Measurements from ENCODE around the gene ZNF358.

DNA sequence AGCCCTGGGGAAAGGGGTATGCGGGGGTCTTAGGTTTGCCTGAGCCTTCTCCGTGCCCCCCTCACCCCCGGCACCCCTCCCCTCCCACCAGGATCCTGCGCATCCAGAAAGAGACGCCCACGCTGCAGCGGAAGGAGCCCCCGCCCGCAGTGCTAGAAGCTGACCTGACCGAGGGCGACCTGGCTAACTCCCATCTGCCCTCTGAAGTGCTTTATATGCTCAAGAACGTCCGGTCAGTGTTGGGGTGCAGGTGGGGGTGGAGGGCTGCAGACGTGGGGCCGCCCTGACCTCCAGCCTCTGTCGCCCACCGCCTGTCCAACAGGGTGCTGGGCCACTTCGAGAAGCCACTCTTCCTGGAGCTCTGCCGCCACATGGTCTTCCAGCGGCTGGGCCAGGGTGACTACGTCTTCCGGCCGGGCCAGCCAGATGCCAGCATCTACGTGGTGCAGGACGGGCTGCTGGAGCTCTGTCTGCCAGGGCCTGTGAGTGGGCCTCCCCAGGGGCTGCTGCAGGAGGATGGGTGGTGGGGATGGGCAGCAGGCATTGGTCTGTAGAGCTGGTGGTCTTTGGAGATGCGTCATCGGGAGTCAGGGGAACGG, 24.0 kb downstream of the ZNF358 start:
- TF ChIP-seq, protein P1, sequence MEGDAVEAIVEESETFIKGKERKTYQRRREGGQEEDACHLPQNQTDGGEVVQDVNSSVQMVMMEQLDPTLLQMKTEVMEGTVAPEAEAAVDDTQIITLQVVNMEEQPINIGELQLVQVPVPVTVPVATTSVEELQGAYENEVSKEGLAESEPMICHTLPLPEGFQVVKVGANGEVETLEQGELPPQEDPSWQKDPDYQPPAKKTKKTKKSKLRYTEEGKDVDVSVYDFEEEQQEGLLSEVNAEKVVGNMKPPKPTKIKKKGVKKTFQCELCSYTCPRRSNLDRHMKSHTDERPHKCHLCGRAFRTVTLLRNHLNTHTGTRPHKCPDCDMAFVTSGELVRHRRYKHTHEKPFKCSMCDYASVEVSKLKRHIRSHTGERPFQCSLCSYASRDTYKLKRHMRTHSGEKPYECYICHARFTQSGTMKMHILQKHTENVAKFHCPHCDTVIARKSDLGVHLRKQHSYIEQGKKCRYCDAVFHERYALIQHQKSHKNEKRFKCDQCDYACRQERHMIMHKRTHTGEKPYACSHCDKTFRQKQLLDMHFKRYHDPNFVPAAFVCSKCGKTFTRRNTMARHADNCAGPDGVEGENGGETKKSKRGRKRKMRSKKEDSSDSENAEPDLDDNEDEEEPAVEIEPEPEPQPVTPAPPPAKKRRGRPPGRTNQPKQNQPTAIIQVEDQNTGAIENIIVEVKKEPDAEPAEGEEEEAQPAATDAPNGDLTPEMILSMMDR (IDR thresholded peaks at IDR 0.05 in 4 of 5, conservative IDR thresholded peaks at IDR 0.05 in 1 of 5), result no peak
- TF ChIP-seq POLR2A (IDR thresholded peaks at IDR 0.05), result no peak
